ENCODE measurements around the gene EIF4G3.

Gene EIF4G3

DNA sequence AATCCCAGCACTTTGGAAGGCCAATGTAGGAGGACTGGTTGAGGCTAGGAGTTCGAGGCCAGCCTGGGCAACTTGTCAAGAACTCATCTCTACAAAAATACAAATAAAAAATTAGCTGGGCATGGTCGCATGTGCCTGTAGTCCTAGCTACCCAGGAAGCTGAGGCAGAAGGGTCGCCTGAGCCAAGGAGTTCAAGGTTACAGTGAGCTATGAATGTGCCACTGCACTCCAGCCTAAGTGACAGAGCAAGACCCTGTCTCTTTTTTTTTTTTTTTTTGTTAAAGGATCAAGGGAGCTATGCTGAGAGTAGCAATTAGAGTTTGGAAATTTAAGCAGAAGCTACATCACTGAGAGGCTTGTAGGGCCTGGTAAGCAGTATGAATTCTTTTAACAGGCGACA lies 70.9 kb downstream of the EIF4G3 start:
- TF ChIP-seq SIN3A (IDR thresholded peaks at IDR 0.05; ENCODE audit: borderline replicate concordance, insufficient read depth, low read length) (no peak), POLR2AphosphoS5 (IDR thresholded peaks at IDR 0.05; ENCODE audit: low read depth, low read length) (no peak), TAF1 (IDR thresholded peaks at IDR 0.05; ENCODE audit: borderline replicate concordance, insufficient read depth, low read length) (no peak)

DNA sequence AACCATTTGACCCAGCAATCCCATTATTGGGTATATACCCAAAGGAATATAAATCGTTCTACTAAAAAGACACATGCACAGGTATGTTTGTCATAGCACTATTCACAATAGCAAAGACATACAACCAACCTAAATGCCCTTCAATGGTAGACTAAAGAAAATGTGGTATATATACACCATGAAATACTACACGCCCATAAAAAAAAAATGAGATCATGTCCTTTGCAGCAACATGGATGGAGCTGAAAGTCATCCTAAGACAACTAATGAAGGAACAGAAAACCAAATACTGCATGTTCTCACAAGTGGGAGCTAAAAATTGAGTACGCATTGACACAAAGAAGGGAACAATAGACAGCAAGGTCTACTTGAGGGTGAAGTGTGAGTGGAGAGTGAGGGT lies 72.0 kb downstream of the EIF4G3 start:
- no peak for TF ChIP-seq SIN3A (IDR thresholded peaks at IDR 0.05; ENCODE audit: borderline replicate concordance, insufficient read depth, low read length)
- TF ChIP-seq, protein P1, sequence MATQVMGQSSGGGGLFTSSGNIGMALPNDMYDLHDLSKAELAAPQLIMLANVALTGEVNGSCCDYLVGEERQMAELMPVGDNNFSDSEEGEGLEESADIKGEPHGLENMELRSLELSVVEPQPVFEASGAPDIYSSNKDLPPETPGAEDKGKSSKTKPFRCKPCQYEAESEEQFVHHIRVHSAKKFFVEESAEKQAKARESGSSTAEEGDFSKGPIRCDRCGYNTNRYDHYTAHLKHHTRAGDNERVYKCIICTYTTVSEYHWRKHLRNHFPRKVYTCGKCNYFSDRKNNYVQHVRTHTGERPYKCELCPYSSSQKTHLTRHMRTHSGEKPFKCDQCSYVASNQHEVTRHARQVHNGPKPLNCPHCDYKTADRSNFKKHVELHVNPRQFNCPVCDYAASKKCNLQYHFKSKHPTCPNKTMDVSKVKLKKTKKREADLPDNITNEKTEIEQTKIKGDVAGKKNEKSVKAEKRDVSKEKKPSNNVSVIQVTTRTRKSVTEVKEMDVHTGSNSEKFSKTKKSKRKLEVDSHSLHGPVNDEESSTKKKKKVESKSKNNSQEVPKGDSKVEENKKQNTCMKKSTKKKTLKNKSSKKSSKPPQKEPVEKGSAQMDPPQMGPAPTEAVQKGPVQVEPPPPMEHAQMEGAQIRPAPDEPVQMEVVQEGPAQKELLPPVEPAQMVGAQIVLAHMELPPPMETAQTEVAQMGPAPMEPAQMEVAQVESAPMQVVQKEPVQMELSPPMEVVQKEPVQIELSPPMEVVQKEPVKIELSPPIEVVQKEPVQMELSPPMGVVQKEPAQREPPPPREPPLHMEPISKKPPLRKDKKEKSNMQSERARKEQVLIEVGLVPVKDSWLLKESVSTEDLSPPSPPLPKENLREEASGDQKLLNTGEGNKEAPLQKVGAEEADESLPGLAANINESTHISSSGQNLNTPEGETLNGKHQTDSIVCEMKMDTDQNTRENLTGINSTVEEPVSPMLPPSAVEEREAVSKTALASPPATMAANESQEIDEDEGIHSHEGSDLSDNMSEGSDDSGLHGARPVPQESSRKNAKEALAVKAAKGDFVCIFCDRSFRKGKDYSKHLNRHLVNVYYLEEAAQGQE (IDR thresholded peaks at IDR 0.05; ENCODE audit: insufficient read depth in 1 of 2, low read depth in 2 of 2, low read length in 2 of 2): no peak
- no peak for TF ChIP-seq POLR2AphosphoS5 (IDR thresholded peaks at IDR 0.05; ENCODE audit: low read depth, low read length)
- no peak for TF ChIP-seq TAF1 (IDR thresholded peaks at IDR 0.05; ENCODE audit: borderline replicate concordance, insufficient read depth, low read length)
- no peak for TF ChIP-seq FOXP2 (optimal IDR thresholded peaks at IDR 0.05; ENCODE audit: borderline replicate concordance, extremely low read depth, extremely low read length, insufficient read depth)

DNA sequence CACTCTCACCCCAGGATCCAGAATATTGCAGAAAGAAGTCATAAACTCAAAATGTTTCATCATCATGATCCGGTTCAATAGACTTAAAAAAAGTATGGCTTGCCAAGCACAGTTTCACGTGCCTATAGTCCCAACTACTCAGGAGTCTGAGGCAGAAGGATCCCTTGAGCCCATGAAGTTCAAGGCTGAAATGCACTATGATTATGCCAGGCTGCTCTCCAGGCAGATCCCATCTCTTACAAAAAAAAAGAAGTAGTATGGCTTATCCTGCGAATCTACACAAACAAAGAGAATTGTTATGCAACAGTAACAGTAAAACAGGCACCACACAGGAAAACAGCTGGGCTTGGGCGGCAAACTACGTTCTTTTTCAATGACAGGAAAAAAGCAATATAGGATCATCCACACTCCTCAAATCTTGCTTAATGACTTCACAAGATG lies 76.2 kb downstream of the EIF4G3 start:
- no peak for TF ChIP-seq TAF1 (IDR thresholded peaks at IDR 0.05; ENCODE audit: borderline replicate concordance, insufficient read depth, low read length)
- TF ChIP-seq, protein P1 (IDR thresholded peaks at IDR 0.05; ENCODE audit: insufficient read depth in 1 of 2, low read depth in 2 of 2, low read length in 2 of 2): no peak
- TF ChIP-seq FOXP2 (optimal IDR thresholded peaks at IDR 0.05; ENCODE audit: borderline replicate concordance, extremely low read depth, extremely low read length, insufficient read depth): no peak
- TF ChIP-seq POLR2AphosphoS5 (IDR thresholded peaks at IDR 0.05; ENCODE audit: low read depth, low read length): no peak
- TF ChIP-seq SIN3A (IDR thresholded peaks at IDR 0.05; ENCODE audit: borderline replicate concordance, insufficient read depth, low read length): no peak

DNA sequence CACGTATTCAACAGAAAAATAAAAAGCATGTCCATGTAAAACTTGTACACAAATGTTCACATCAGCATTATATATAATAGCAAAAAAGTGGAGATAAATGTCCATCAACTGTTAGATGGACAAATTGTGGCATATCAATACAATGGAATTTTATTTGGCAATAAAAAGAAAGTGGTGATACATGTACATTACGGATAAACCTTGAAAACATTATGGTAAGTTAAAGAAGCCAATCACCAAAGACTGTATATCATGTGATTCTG lies 76.9 kb downstream of the EIF4G3 start:
- TF ChIP-seq POLR2AphosphoS5 (IDR thresholded peaks at IDR 0.05; ENCODE audit: low read depth, low read length) (no peak), FOXP2 (optimal IDR thresholded peaks at IDR 0.05; ENCODE audit: borderline replicate concordance, extremely low read depth, extremely low read length, insufficient read depth) (no peak), TAF1 (IDR thresholded peaks at IDR 0.05; ENCODE audit: borderline replicate concordance, insufficient read depth, low read length) (no peak), SIN3A (IDR thresholded peaks at IDR 0.05; ENCODE audit: borderline replicate concordance, insufficient read depth, low read length) (no peak)
- TF ChIP-seq, protein P1 (IDR thresholded peaks at IDR 0.05; ENCODE audit: insufficient read depth in 1 of 2, low read depth in 2 of 2, low read length in 2 of 2): no peak

DNA sequence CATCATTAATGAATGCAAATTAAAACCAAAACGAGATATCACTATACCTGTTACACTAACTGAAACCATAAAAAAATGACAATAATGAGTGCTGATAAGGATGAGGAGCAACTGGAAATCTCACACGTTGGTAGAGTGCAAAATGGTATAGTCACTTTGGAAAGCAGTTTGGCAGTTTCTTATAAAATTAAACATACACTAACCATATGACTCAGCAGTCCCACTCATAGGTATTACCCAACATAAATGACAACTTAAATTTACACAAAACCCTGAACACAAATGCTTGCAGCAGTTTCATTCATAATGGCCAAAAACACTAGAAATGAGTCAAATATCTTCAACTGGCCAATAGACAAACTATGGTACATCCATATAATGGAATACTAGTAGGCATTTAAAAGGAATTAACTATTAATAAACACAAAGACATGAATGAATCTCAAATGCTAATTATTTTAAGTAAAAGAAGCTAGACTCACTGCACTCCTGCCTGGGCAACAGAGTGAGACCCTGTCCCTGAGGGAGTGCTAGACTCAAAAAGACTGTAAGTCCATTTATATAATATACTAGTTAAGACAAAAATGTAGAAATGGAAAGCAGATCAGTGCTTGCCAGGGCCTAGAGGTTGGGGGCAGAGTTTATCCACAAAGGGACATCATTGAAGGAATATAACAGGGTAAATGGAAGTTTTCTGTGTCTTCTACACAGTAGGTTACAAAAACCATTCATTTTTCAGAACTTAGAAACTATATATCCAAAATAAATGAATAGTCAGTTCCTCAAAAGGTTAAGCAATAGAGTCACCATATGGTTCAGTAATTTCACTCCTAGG lies 77.4 kb downstream of the EIF4G3 start:
- TF ChIP-seq, protein P1 (IDR thresholded peaks at IDR 0.05; ENCODE audit: insufficient read depth in 1 of 2, low read depth in 2 of 2, low read length in 2 of 2): no peak
- TF ChIP-seq POLR2AphosphoS5 (IDR thresholded peaks at IDR 0.05; ENCODE audit: low read depth, low read length): no peak
- no peak for TF ChIP-seq TAF1 (IDR thresholded peaks at IDR 0.05; ENCODE audit: borderline replicate concordance, insufficient read depth, low read length)
- TF ChIP-seq FOXP2 (optimal IDR thresholded peaks at IDR 0.05; ENCODE audit: borderline replicate concordance, extremely low read depth, extremely low read length, insufficient read depth): no peak
- no peak for TF ChIP-seq SIN3A (IDR thresholded peaks at IDR 0.05; ENCODE audit: borderline replicate concordance, insufficient read depth, low read length)
